ENCODE data around the gene ALPL. TPM values are rescaled to one million over a fixed set of nuclear protein-coding genes. Genes with fewer than 3 reads are reported as not detected.

Gene ALPL
- polyA plus RNA-seq, 1 donor from 2014 or later: 0.42 TPM

DNA sequence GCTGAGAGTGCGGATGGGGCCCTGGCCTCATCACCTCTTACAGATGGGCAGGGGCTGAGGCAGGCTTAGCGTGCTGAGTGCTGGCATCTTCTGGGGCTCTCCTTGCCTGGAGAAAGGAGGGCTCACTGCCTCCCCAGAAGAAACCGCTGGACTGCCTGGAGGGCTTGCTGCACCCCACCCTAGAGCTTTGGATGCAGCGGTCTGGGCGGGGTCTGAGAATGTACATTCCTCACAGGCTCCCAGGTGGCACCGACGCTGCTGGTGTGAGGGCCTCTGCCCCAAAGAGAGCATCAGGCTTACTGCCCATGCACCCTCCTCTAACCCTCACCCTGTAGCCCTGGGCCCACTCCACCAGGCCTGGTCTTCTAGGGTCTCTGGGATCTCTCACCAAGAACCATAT is 108.8 kb downstream of the ALPL start:
- Histone ChIP-seq H3K36me3 (ENCODE audit: insufficient read depth, low read length) (no peaks in the 10 kb centered on the region), H4K20me1 (ENCODE audit: insufficient read depth) (no peaks in the 10 kb centered on the region), H3K4me2 (ENCODE audit: low read length) (no peak overlapping the region), H3K79me2 (replicated peaks; ENCODE audit: insufficient read depth, low read length) (no peaks in the 10 kb centered on the region), H3K27ac (ENCODE audit: low read length) (no peak overlapping the region), H3K4me3 (ENCODE audit: low read length) (no peak overlapping the region), H3K9ac (ENCODE audit: low read length) (no peak overlapping the region), H3K9me2 (ENCODE audit: insufficient read depth, low read length) (no peaks in the 10 kb centered on the region), H2AFZ (ENCODE audit: low read depth, low read length) (no peak overlapping the region), H3K27me3 (ENCODE audit: insufficient read depth, low read depth, low read length) (peaks cover 9% of the 10 kb centered on the region), H3F3A (ENCODE audit: insufficient read depth, low read length, poor library complexity, severe bottlenecking) (no peaks in the 10 kb centered on the region), H3K9me3 (ENCODE audit: low read length) (no peaks in the 10 kb centered on the region)
- TF ChIP-seq TAF1 (IDR thresholded peaks at IDR 0.05; ENCODE audit: low read depth): no peak
- TF ChIP-seq, protein P1, sequence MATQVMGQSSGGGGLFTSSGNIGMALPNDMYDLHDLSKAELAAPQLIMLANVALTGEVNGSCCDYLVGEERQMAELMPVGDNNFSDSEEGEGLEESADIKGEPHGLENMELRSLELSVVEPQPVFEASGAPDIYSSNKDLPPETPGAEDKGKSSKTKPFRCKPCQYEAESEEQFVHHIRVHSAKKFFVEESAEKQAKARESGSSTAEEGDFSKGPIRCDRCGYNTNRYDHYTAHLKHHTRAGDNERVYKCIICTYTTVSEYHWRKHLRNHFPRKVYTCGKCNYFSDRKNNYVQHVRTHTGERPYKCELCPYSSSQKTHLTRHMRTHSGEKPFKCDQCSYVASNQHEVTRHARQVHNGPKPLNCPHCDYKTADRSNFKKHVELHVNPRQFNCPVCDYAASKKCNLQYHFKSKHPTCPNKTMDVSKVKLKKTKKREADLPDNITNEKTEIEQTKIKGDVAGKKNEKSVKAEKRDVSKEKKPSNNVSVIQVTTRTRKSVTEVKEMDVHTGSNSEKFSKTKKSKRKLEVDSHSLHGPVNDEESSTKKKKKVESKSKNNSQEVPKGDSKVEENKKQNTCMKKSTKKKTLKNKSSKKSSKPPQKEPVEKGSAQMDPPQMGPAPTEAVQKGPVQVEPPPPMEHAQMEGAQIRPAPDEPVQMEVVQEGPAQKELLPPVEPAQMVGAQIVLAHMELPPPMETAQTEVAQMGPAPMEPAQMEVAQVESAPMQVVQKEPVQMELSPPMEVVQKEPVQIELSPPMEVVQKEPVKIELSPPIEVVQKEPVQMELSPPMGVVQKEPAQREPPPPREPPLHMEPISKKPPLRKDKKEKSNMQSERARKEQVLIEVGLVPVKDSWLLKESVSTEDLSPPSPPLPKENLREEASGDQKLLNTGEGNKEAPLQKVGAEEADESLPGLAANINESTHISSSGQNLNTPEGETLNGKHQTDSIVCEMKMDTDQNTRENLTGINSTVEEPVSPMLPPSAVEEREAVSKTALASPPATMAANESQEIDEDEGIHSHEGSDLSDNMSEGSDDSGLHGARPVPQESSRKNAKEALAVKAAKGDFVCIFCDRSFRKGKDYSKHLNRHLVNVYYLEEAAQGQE (IDR thresholded peaks at IDR 0.05; ENCODE audit: borderline replicate concordance): no peak
- TF ChIP-seq POLR2AphosphoS5 (IDR thresholded peaks at IDR 0.05): no peak
- TF ChIP-seq, protein P2, sequence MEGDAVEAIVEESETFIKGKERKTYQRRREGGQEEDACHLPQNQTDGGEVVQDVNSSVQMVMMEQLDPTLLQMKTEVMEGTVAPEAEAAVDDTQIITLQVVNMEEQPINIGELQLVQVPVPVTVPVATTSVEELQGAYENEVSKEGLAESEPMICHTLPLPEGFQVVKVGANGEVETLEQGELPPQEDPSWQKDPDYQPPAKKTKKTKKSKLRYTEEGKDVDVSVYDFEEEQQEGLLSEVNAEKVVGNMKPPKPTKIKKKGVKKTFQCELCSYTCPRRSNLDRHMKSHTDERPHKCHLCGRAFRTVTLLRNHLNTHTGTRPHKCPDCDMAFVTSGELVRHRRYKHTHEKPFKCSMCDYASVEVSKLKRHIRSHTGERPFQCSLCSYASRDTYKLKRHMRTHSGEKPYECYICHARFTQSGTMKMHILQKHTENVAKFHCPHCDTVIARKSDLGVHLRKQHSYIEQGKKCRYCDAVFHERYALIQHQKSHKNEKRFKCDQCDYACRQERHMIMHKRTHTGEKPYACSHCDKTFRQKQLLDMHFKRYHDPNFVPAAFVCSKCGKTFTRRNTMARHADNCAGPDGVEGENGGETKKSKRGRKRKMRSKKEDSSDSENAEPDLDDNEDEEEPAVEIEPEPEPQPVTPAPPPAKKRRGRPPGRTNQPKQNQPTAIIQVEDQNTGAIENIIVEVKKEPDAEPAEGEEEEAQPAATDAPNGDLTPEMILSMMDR (IDR thresholded peaks at IDR 0.05; ENCODE audit: poor library complexity, severe bottlenecking): no peak
- no peak for TF ChIP-seq SMC3 (conservative IDR thresholded peaks at IDR 0.05; ENCODE audit: poor library complexity)
- no peak for TF ChIP-seq EZH2 (IDR thresholded peaks at IDR 0.05; ENCODE audit: borderline replicate concordance, insufficient read depth, low read length, poor library complexity, severe bottlenecking)
- no peak for TF ChIP-seq EP300 (conservative IDR thresholded peaks at IDR 0.05; ENCODE audit: poor library complexity, severe bottlenecking)
- no peak for TF ChIP-seq RAD21 (conservative IDR thresholded peaks at IDR 0.05)
- TF ChIP-seq MXI1 (conservative IDR thresholded peaks at IDR 0.05; ENCODE audit: poor library complexity, severe bottlenecking): no peak

DNA sequence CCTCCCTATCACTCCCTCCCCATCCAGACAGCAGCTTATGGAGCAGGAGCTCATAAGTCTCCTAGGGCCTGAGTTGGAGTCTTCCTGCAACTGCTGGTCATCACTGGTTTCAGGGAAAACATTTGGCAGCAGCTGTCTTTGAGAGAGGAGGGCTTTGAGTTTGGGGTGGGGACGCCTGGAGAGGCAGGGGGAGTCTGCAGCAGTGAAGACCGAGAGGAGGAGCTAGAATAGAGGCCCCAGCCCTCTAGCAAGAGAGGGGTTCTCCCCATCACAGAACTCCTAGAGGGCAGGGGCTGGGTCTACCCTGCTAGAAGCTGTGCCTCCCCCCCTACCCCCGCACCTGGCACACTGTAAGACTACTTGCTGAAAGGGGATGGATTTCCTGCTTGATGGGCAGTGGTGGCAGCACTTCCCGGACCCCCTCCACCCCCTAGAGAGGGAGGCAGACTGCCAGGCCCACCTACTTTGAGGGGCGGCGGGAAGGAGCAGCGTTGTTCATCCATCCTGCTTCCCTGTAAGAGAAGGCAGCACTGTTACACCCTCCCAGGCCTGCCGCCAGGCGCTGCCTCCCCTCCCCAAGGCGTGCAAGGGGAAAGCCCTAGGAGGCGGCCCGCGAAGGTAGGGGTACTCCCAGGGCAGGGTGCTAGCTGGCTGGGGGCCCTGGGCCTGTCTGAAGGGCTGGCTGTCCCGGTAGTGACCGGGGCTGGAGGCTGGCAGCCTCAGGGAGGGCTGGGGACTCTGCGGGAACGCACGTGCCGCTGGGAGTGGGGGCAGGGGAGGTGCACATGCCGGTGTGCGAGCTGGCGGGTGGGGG is 109.5 kb downstream of the ALPL start:
- H3K4me2 ChIP-seq (ENCODE audit: low read length): no peak overlapping the region
- TF ChIP-seq RAD21 (conservative IDR thresholded peaks at IDR 0.05) (no peak), EZH2 (IDR thresholded peaks at IDR 0.05; ENCODE audit: borderline replicate concordance, insufficient read depth, low read length, poor library complexity, severe bottlenecking) (no peak), SMC3 (conservative IDR thresholded peaks at IDR 0.05; ENCODE audit: poor library complexity) (peak; percentile 25), MXI1 (conservative IDR thresholded peaks at IDR 0.05; ENCODE audit: poor library complexity, severe bottlenecking) (peak; percentile 55), POLR2AphosphoS5 (IDR thresholded peaks at IDR 0.05) (peak; percentile 21), TAF1 (IDR thresholded peaks at IDR 0.05; ENCODE audit: low read depth) (no peak), EP300 (conservative IDR thresholded peaks at IDR 0.05; ENCODE audit: poor library complexity, severe bottlenecking) (no peak)
- TF ChIP-seq, protein P1 (IDR thresholded peaks at IDR 0.05; ENCODE audit: borderline replicate concordance): no peak
- H2AFZ ChIP-seq (ENCODE audit: low read depth, low read length): no peak overlapping the region

More for the DNA sequence above, 109.5 kb downstream of the ALPL start:
- Histone ChIP-seq H3K9me3 (ENCODE audit: low read length) (no peaks in the 10 kb centered on the region), H3K4me3 (ENCODE audit: low read length) (peak overlapping the region; percentile 44), H3K27me3 (ENCODE audit: insufficient read depth, low read depth, low read length) (peaks cover 11% of the 10 kb centered on the region), H3K9ac (ENCODE audit: low read length) (peak overlapping the region; percentile 51), H3K27ac (ENCODE audit: low read length) (peak overlapping the region; percentile 45), H4K20me1 (ENCODE audit: insufficient read depth) (no peaks in the 10 kb centered on the region), H3F3A (ENCODE audit: insufficient read depth, low read length, poor library complexity, severe bottlenecking) (no peaks in the 10 kb centered on the region), H3K36me3 (ENCODE audit: insufficient read depth, low read length) (no peaks in the 10 kb centered on the region), H3K79me2 (replicated peaks; ENCODE audit: insufficient read depth, low read length) (no peaks in the 10 kb centered on the region), H3K9me2 (ENCODE audit: insufficient read depth, low read length) (no peaks in the 10 kb centered on the region)

Data from neural cell (in vitro differentiated cells).